Kidney (tissue), 14 donors: ENCODE data around the gene ST3GAL6. TPM values are rescaled to one million over a fixed set of nuclear protein-coding genes. Genes with fewer than 3 reads are reported as not detected.
A peak's percentile ranks its signal among the peaks of the same experiment; 100 is the strongest.

Experiments
- DNase-seq, 5 donors: peaks; one replicate each; pipeline ENCODE4 v3.0.0-alpha.2; 2013 to 2020
- FAIRE-seq: peaks from 2 replicates; lab custom pipeline; 2012; peaks lifted over from hg19 to GRCh38; lab: Jason Lieb, UNC
- H3K27ac ChIP-seq, 2 donors: one replicate each; pipeline ENCODE4 v1.7.0; 2013; ENCODE audit warnings: low read depth in 2 of 2, low read length in 2 of 2, inconsistent platforms in 1 of 2
- H3K27me3 ChIP-seq: one replicate; pipeline ENCODE4 v1.7.1; 2013; ENCODE audit warnings: low read length, inconsistent platforms; ENCODE audit not compliant: control insufficient read depth, insufficient read depth
- H3K36me3 ChIP-seq, 3 donors: one replicate each; pipeline versions ENCODE4 v1.7.0 to v1.7.1; 2013; ENCODE audit warnings: low read length in 3 of 3, control low read depth in 1 of 3, inconsistent platforms in 1 of 3; ENCODE audit not compliant: insufficient read depth in 3 of 3, control insufficient read depth in 2 of 3
- H3K4me1 ChIP-seq, 3 donors: one replicate each; pipeline versions ENCODE4 v1.7.0 to v1.7.1; 2013; ENCODE audit warnings: low read length in 3 of 3, inconsistent platforms in 1 of 3, low read depth in 1 of 3; ENCODE audit not compliant: control insufficient read depth in 2 of 3, insufficient read depth in 2 of 3
- H3K4me3 ChIP-seq, 3 donors: one replicate each; pipeline versions ENCODE4 v1.7.0 to v1.8.1; 2013; ENCODE audit warnings: low read length in 3 of 3, control low read depth in 1 of 3, inconsistent platforms in 1 of 3
- H3K9ac ChIP-seq, 3 donors: one replicate each; pipeline versions ENCODE4 v1.7.0 to v1.7.1; 2013; ENCODE audit warnings: low read length in 3 of 3, control low read depth in 1 of 3, inconsistent platforms in 1 of 3
- H3K9me3 ChIP-seq, 3 donors: one replicate each; pipeline versions ENCODE4 v1.7.0 to v1.7.1; 2013; ENCODE audit warnings: low read length in 3 of 3, control low read depth in 1 of 3, inconsistent platforms in 1 of 3; ENCODE audit not compliant: control insufficient read depth in 2 of 3, insufficient read depth in 1 of 3
- CTCF ChIP-seq: IDR thresholded peaks from 3 replicates; pipeline ENCODE4 v1.5.1; 2012; ENCODE audit warnings: mild to moderate bottlenecking, moderate library complexity, borderline replicate concordance; ENCODE audit not compliant: insufficient read depth; ENCODE audit errors: extremely low read depth
- intact Hi-C: fragments of 100-400 bp; cut with DNase I; formaldehyde crosslinking; loops from one replicate; pipeline ENCODE4 v1.11.1; 2022
- polyA plus RNA-seq: library from polyadenylated mRNA; stranded (reverse); fragments of 350-450 nt; fragmentation: Illumina TruSeq; extraction: RNeasy Lipid Tissue Mini Kit (QIAGEN cat#74804); gene quantifications from one replicate; pipeline ENCODE4 v1.2.3, GENCODE V29; 2014; ENCODE audit warnings: low read depth, low replicate concordance; ENCODE audit not compliant: insufficient read depth
- total RNA-seq: library from RNA; stranded (reverse); fragmentation: NEBNext Ultra II Directional; extraction: Animal tissue kit (Norgen Biotek cat#: 25700); gene quantifications from one replicate; pipeline ENCODE4 v1.2.1, GENCODE V29; 2021
- donor health status: control.
- donor health status: control.
- donor health status: control.
- donor health status: control.
- donor health status: control.
- donor health status: DM: yes; HTN: yes; CAD: no.
- donor health status: Normal renal cell carcinoma (clear cell type).

ST3GAL6 gene
- total and polyA plus RNA-seq, 2 donors from 2014 or later = 10.7 to 20.8 TPM

GRCh38 chr3:98808071-98808470 lies 44.9 kb downstream of the ST3GAL6 start:
- H3K4me1 ChIP-seq = no peaks in the 10 kb centered on the region
- TF ChIP-seq CTCF = no peak
- H3K27me3 ChIP-seq = no peaks in the 10 kb centered on the region
- no peak for DNase-seq
- H3K4me3 ChIP-seq = no peak overlapping the region
- intact Hi-C loops = no loop called here
- H3K9me3 ChIP-seq = no peaks in the 10 kb centered on the region
- H3K36me3 ChIP-seq = peaks cover 6 to 13% (median 13%) of the 10 kb centered on the region in 3 donors
- no peak overlapping the region for H3K27ac ChIP-seq
- H3K9ac ChIP-seq = no peak overlapping the region
- FAIRE-seq = no peak

- no peak overlapping the region for H3K9ac ChIP-seq
- no peaks in the 10 kb centered on the region for H3K4me1 ChIP-seq
- intact Hi-C loops = no loop called here
- H3K27me3 ChIP-seq = no peaks in the 10 kb centered on the region
- no peak overlapping the region for H3K27ac ChIP-seq
- H3K9me3 ChIP-seq = no peaks in the 10 kb centered on the region
- no peak overlapping the region for H3K4me3 ChIP-seq
- FAIRE-seq = no peak
- peaks cover 6 to 13% (median 13%) of the 10 kb centered on the region in 3 donors for H3K36me3 ChIP-seq
- DNase-seq = peak in 1 of 5 donors; percentile 11
- TF ChIP-seq CTCF = no peak
Observed at GRCh38 chr3:98809557-98809956, 46.4 kb downstream of the ST3GAL6 start.

- peaks cover 6 to 13% (median 13%) of the 10 kb centered on the region in 3 donors for H3K36me3 ChIP-seq
- DNase-seq = no peak
- FAIRE-seq = no peak
- intact Hi-C loops = loop anchor here (5.0 kb wide), 1 partner anchor 214 kb away; no protein-coding TSS in a partner anchor
- H3K27me3 ChIP-seq = no peaks in the 10 kb centered on the region
- no peak for TF ChIP-seq CTCF
- no peaks in the 10 kb centered on the region for H3K9me3 ChIP-seq
- no peak overlapping the region for H3K9ac ChIP-seq
- no peak overlapping the region for H3K27ac ChIP-seq
- no peak overlapping the region for H3K4me3 ChIP-seq
- H3K4me1 ChIP-seq = no peaks in the 10 kb centered on the region
Observed at GRCh38 chr3:98811048-98811447, 47.9 kb downstream of the ST3GAL6 start.
